Right cardiac atrium (tissue), 5 donors: ENCODE measurements around the gene ZNF35. TPM values are rescaled to one million over a fixed set of nuclear protein-coding genes. Genes with fewer than 3 reads are reported as not detected.

Source experiments
- ATAC-seq, 2 donors: fragments of 200-7000 bp; cut with Tn5 transposase; one replicate each; pipeline versions ENCODE4 v1.8.0 to v1.9.1; 2020; ENCODE audit warnings: moderate library complexity in 2 of 2, mild to moderate bottlenecking in 1 of 2
- DNase-seq, 3 donors: peaks; one replicate each; pipeline ENCODE4 v3.0.0-alpha.2; 2020
- H3K27ac ChIP-seq: one replicate; pipeline ENCODE4 v1.5.1; 2013; ENCODE audit warnings: mild to moderate bottlenecking, low read length, control low read depth, moderate library complexity
- H3K27me3 ChIP-seq: one replicate; pipeline ENCODE4 v1.6.1; 2013; ENCODE audit not compliant: control insufficient read depth, insufficient read depth
- H3K4me1 ChIP-seq: one replicate; pipeline ENCODE4 v1.6.1; 2013; ENCODE audit warnings: low read length; ENCODE audit not compliant: control insufficient read depth, insufficient read depth
- H3K4me3 ChIP-seq: one replicate; pipeline ENCODE4 v1.5.1; 2013; ENCODE audit warnings: low read length, control low read depth
- H3K9me3 ChIP-seq: one replicate; pipeline ENCODE4 v1.6.1; 2013; ENCODE audit warnings: low read length; ENCODE audit not compliant: control insufficient read depth
- WGBS: extraction: QIAGEN DNeasy Blood & Tissue Kit; methylation state at CpG from one replicate; pipeline ENCODE4 v1.1.7; 2013; 5-methylcytosine and 5-hydroxymethylcytosine counted together
- intact Hi-C, 4 donors: fragments of 100-400 bp; cut with DNase I; formaldehyde crosslinking; loops; one replicate each; pipeline versions ENCODE4 v1.11.0 to v1.14.0; 2022 to 2023
- long read RNA-seq, 4 donors: library from polyadenylated mRNA; unstranded; transcript quantifications; one replicate each; pipeline ENCODE4 v2.0.0, GENCODE V29; 2020 to 2021
- polyA plus RNA-seq: library from polyadenylated mRNA; stranded (reverse); fragments of 200-250 nt; gene quantifications from one replicate; pipeline ENCODE4 v1.2.3, GENCODE V29; 2013
- total RNA-seq, 4 donors: library from RNA; stranded (reverse); fragmentation: NEBNext Ultra II Directional; extraction: Animal tissue kit (Norgen Biotek cat#: 25700); gene quantifications; one replicate each; pipeline ENCODE4 v1.2.1, GENCODE V29; 2021
- donor health status: healthy with polysubstance abuse.
- donor health status: DM: no; HTN: yes; CAD: no.
- donor health status: DM: no; HTN: no; CAD: no.
- donor health status: DM: no; HTN: yes; CAD: no; lungs with severe emphysema.
- donor health status: DM: yes; HTN: yes; CAD: no.

The ZNF35 gene
- total RNA-seq (10 to 100 TPM in 1 of 4 donors, 1 to 10 TPM in 3; 6.1 to 12.7 (median 7.7) TPM), polyA plus RNA-seq (3.5 TPM)
- long read RNA-seq, donor 1, partial matches to known transcripts = 1 of 6 reads
- long read RNA-seq, donor 1, other reads (novel, unspliced or antisense) = 0 of 6 reads
- long read RNA-seq, donor 2, partial matches to known transcripts = 0 of 1 reads
- long read RNA-seq, donor 2, other reads (novel, unspliced or antisense) = 0 of 1 reads
- long read RNA-seq, donor 3, transcript ZNF35-201 (3 exons, 2,503 nt) = major isoform, 8 of 17 reads
- long read RNA-seq, donor 3, partial matches to known transcripts = 0 of 17 reads
- long read RNA-seq, donor 3, other reads (novel, unspliced or antisense) = 5 of 17 reads
- long read RNA-seq, donor 4, partial matches to known transcripts = 0 of 5 reads
- long read RNA-seq, donor 4, other reads (novel, unspliced or antisense) = 1 of 5 reads

DNA sequence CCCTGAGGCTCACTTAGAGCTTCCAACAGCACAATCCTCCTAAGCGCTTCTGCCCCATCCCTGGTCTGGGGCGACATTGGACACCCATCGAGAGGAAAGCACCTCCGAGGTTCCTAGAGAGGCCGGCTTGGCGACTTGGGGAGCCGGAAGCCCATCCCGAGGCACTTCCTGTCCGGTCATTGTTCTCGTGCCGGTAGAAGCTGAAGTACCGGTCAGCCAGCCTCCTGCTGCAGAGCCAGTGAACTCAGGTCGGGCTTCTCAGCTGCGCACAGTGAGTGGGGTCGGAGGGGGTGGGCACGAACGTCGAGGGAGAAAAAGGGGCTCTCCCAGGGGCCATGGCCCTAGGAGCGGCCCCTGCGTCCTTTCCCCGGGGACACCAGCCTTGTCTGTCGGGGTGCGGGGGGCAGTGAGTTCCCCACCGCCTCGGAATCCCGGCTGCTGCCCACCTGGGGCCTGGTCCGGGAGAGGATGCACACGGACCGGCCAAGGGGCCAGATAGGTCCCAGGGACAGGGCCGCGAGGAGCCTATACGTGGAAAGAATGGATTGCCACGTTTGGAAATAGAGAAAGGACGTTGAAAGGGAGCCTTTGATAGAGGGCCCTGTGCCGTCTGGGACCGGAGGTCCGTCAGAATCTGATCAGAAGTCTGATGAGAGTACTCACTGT, at the start of gene ZNF35:
TSS of gene ZNF35 (plus strand) at position 169 of the 666 bp plus-strand sequence. CDS start 2,336 bp downstream, outside the sequence.
- Histone ChIP-seq H3K27me3 (no peaks in the 10 kb centered on the region), H3K27ac (peak within 1 kb of the TSS; percentile 63), H3K4me1 (peaks cover 1% of the 10 kb centered on the region), H3K4me3 (peak within 1 kb of the TSS; percentile 97), H3K9me3 (no peaks in the 10 kb centered on the region)
- intact Hi-C loops = no loop called here
- under 1% methylated on average over 37 of the region's 37 CpGs for WGBS
- DNase-seq = peak; percentile 83 to 91 (median 88)
- peak; percentile 96 to 98 for ATAC-seq

DNA sequence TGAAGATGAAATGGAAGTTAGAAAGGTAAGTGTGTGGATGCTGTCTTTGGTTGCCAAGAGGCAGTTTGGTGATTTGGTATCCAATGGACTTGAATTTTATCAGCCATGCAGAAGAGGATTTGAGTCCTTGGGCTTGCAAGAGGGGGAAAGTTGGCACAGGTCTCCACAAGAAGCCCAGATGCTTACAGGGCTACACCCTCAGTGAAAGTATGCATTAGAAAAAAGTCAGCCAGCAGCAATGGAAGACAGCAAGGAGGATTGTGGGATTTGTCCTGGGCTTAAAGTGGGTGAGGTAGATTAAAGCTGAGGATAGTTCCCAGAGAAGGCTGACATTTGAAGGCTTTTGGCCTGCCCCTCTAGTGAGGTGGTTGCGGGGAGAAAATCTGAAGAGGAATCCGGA, 46.8 kb upstream of the ZNF35 start:
- Histone ChIP-seq H3K9me3 (no peaks in the 10 kb centered on the region), H3K27ac (no peak overlapping the region), H3K4me1 (no peaks in the 10 kb centered on the region), H3K4me3 (no peak overlapping the region), H3K27me3 (no peaks in the 10 kb centered on the region)
- intact Hi-C loops = no loop called here
- ATAC-seq = no peak
- DNase-seq = no peak
- WGBS = 93% methylated on average over 2 of the region's 2 CpGs

DNA sequence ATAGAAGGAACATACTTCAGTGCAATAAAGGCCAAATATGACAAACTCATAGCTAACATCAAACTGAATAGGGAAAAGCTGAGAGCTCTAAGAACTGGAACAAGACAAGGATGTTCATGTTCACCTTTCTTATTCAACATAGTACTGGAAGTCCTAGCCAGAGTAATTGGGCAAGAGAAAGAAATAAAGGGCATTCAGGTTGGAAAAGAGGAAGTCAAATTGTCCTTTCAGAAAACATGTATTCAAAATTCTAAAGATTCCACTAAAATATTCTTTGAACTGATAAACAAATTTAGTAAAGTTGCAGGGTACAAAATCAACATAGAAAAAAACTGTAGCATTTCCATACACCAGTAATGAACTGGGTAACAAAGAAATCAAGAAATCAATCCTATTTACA, 35.9 kb upstream of the ZNF35 start:
- intact Hi-C loops = no loop called here
- Histone ChIP-seq H3K4me1 (no peaks in the 10 kb centered on the region), H3K27me3 (no peaks in the 10 kb centered on the region), H3K4me3 (no peak overlapping the region), H3K27ac (no peak overlapping the region), H3K9me3 (no peaks in the 10 kb centered on the region)
- no peak for DNase-seq
- no peak for ATAC-seq

DNA sequence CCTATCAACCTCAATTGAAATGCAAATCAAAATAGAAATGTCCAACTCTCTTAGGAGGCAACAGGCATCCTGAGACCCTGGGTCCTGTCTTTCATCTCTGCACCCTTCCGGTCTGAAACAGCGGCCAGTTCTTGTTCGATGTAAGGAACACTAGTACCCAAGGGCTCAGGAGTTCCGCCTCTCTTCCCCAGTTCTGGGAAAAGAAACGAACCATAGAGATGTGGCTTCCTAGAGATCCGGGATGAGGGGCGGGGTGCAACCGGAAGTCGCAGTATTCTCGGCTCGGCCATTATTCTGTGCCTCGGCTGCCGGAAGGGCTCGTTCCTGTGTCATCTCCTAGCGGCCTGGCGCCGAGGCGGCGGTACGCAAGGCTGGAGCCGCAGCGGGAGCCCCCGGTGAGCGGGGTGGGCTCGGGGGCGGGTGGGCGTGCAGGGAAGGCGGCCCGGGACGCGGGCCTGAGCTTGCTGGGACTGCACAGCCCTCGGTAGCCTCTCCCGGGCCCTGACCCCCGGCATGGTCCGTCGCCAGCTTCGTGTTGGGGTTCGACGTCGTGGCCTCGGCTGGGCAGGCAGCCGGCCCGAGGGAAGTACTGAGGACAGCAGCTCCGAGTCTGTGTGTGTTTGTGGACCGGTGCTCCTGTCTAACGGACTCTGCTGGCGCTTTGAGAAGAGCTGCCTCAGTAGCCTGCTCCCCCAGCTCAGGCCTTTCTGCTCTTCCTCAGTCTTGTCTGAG, 23.6 kb upstream of the ZNF35 start, which contains the start of gene ZNF197:
TSS of gene ZNF197 (plus strand) at position 288 of the 732 bp plus-strand sequence. CDS start 4,119 bp downstream, outside the sequence.
- peak; percentile 89 to 94 (median 93) for DNase-seq
- Histone ChIP-seq H3K27me3 (no peaks in the 10 kb centered on the region), H3K9me3 (no peaks in the 10 kb centered on the region), H3K4me3 (peak within 1 kb of the TSS; percentile 99), H3K27ac (peak within 1 kb of the TSS; percentile 88), H3K4me1 (peaks cover 3% of the 10 kb centered on the region)
- intact Hi-C loops = no loop called here
- under 1% methylated on average over 47 of the region's 47 CpGs for WGBS
- peak; percentile 98 to 99 for ATAC-seq

DNA sequence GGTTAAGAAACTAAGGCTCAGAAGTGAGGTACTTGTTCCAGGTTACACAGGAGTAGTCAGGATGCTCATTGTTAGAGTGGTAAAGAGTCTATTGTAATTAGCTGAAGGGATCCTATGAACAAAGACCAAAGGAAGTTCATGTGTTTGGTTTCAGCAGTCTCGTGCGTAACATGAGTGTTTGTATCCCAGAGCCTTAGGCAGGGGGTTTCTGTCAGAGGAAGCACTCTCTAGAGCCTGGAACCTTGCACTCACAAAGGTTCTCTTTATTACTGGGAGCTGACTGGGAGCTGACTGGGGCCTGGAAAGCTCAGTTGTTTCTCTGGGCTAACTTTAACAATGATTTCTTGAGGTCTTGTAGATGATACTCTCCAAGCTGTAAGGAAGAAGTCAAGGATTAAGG, 19.8 kb upstream of the ZNF35 start:
- Histone ChIP-seq H3K9me3 (no peaks in the 10 kb centered on the region), H3K27me3 (no peaks in the 10 kb centered on the region), H3K4me3 (no peak overlapping the region), H3K4me1 (peaks cover 3% of the 10 kb centered on the region), H3K27ac (no peak overlapping the region)
- intact Hi-C loops = no loop called here
- 81% methylated on average over 2 of the region's 2 CpGs for WGBS
- DNase-seq (no peak), ATAC-seq (no peak)

DNA sequence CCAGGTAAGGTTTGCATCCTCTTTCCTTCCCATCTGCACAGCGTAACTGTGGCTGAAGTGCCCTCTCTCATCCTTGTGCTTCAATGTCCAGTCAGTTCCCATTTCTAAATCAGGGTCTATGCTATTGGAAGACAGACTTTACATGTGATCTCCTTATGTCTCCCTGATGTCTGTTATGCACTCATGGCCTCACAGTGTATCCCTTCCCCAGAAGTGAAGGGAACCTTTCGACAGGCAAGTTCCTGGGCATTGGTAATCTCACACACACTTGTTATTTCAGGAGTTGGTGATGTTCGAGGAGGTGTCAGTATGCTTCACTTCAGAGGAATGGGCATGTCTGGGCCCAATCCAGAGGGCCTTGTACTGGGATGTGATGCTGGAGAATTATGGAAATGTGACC, 16.3 kb upstream of the ZNF35 start:
- H3K27ac ChIP-seq = no peak overlapping the region
- H3K9me3 ChIP-seq = no peaks in the 10 kb centered on the region
- 72% methylated on average over 3 of the region's 3 CpGs for WGBS
- peaks cover 2% of the 10 kb centered on the region for H3K4me1 ChIP-seq
- ATAC-seq = peak; percentile 54 to 63
- H3K27me3 ChIP-seq = no peaks in the 10 kb centered on the region
- intact Hi-C loops = no loop called here
- no peak for DNase-seq
- H3K4me3 ChIP-seq = no peak overlapping the region

DNA sequence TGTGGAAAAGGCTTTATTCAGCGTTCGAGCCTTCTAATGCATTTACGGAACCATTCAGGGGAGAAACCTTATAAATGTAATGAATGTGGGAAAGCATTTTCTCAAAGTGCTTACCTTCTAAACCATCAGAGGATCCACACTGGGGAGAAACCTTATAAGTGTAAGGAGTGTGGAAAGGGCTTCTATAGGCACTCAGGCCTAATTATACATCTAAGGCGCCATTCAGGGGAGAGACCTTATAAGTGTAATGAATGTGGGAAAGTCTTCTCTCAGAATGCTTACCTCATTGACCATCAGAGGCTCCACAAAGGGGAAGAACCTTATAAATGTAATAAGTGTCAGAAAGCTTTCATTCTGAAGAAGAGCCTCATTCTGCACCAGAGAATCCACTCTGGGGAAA, 6.2 kb upstream of the ZNF35 start:
- H3K4me3 ChIP-seq = no peak overlapping the region
- H3K27me3 ChIP-seq = no peaks in the 10 kb centered on the region
- no peaks in the 10 kb centered on the region for H3K4me1 ChIP-seq
- peaks cover 1% of the 10 kb centered on the region for H3K9me3 ChIP-seq
- no peak for ATAC-seq
- no peak for DNase-seq
- H3K27ac ChIP-seq = no peak overlapping the region
- over 99% methylated on average over 4 of the region's 4 CpGs for WGBS
- intact Hi-C loops = no loop called here

DNA sequence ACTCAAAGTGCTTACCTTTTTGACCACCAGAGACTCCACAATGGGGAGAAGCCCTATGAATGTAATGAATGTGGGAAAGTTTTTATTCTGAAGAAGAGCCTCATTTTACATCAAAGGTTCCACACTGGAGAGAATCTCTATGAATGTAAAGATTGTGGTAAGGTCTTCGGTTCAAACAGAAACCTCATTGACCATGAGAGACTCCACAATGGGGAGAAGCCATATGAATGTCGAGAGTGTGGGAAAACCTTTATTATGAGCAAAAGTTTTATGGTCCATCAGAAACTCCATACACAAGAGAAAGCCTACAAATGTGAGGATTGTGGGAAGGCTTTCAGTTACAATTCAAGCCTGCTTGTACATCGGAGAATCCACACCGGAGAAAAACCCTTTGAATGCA, 5.5 kb upstream of the ZNF35 start:
- DNase-seq (no peak), ATAC-seq (no peak)
- intact Hi-C loops = no loop called here
- H3K9me3 ChIP-seq = peaks cover 1% of the 10 kb centered on the region
- no peaks in the 10 kb centered on the region for H3K4me1 ChIP-seq
- H3K27ac ChIP-seq = no peak overlapping the region
- WGBS = 96% methylated on average over 4 of the region's 4 CpGs
- H3K4me3 ChIP-seq = no peak overlapping the region
- H3K27me3 ChIP-seq = no peaks in the 10 kb centered on the region

DNA sequence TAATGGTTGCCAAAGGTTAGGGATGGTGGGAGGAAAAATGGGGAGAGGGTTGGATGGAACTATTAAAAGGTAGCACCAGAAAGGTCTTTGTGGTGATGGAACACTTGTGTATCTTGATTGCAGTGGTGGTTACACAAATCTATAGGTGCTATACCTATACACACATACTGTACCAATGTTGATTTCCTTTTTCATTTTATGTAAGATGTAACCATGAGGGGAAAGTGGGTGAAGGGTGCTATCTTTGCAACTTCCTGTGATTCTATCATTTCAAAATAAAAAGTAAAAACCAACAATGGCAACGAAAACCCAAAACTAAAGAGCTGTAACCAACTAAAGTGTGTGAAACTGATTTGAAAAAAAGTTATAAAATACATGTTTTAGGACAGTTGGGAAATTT, 761 bp upstream of the ZNF35 start:
- Histone ChIP-seq H3K27me3 (no peaks in the 10 kb centered on the region), H3K27ac (no peak overlapping the region), H3K4me3 (no peak overlapping the region), H3K4me1 (peaks cover 1% of the 10 kb centered on the region), H3K9me3 (no peaks in the 10 kb centered on the region)
- intact Hi-C loops = no loop called here
- 85% methylated on average over 1 of the region's 1 CpG for WGBS
- ATAC-seq (no peak), DNase-seq (no peak)

DNA sequence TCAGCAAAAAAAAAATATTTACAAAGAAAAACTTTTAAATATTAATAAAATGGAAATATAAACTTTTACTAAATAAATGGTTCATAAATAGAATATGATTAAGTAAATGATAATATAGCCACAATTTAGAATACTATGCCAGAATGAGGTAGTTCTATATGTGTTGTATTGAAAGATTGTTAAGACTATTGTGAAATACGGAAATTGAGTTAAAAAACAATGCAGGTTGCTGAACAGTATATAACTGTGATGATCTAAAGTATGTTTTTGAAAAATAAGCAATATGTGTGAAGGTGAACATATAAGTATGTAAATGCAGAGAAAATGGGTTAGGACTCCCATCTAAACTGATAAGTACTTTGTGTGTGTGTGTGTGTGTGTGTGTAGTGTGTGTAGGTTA, 1.2 kb downstream of the ZNF35 start:
- intact Hi-C loops = no loop called here
- H3K27ac ChIP-seq = no peak overlapping the region
- ATAC-seq = no peak

DNA sequence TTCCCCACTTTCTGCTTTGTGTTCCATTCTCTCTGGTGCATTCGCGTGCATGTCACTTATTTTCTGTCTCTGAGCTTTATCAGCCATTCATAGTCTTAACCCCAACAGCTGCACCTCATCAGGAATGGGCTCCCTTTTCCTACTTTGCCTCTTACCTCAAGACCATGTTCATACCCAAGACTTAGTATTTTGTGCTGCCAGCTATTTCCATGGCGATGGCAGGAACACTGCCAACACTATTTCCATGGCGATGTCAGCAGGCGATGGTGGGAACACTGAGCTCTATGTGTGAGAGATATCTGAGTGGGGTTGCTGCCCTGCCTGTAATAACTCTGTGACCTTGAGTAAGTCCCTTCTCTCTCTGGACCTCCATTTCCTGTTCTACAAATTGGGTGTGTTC, 5.5 kb downstream of the ZNF35 start:
- Histone ChIP-seq H3K9me3 (no peaks in the 10 kb centered on the region), H3K27ac (no peak overlapping the region), H3K4me3 (no peak overlapping the region), H3K4me1 (peaks cover 1% of the 10 kb centered on the region), H3K27me3 (no peaks in the 10 kb centered on the region)
- ATAC-seq (no peak), DNase-seq (no peak)
- WGBS = 84% methylated on average over 5 of the region's 5 CpGs
- intact Hi-C loops = no loop called here

More for the DNA sequence above, 1.2 kb downstream of the ZNF35 start:
- H3K4me1 ChIP-seq = peaks cover 1% of the 10 kb centered on the region
- no peaks in the 10 kb centered on the region for H3K9me3 ChIP-seq
- no peaks in the 10 kb centered on the region for H3K27me3 ChIP-seq
- 86% methylated on average over 1 of the region's 1 CpG for WGBS
- no peak overlapping the region for H3K4me3 ChIP-seq
- DNase-seq = no peak
